DND-41 (cell line): ENCODE measurements around the gene SPEF1.

Source experiments
- CTCF ChIP-seq: IDR thresholded peaks from 2 replicates; pipeline ENCODE4 v1.5.1; 2012; ENCODE audit warnings: borderline replicate concordance, low read length, moderate library complexity, mild to moderate bottlenecking; ENCODE audit not compliant: poor library complexity, severe bottlenecking; ENCODE audit errors: extremely low read depth
- EZH2 ChIP-seq: IDR thresholded peaks from 3 replicates; pipeline ENCODE4 v1.6.1; 2012; ENCODE audit warnings: borderline replicate concordance, low read depth, mild to moderate bottlenecking, moderate library complexity, low read length, inconsistent platforms; ENCODE audit not compliant: severe bottlenecking

- TF ChIP-seq CTCF, result no peak
- no peak for TF ChIP-seq EZH2
Observed at GRCh38 chr20:3760655-3761348, 20.4 kb downstream of the SPEF1 start.
